GM19395 (cell line): ENCODE measurements around the gene RTF2.

Experiments used
- ATAC-seq: cut with Tn5 transposase; IDR thresholded peaks from one replicate; pipeline ENCODE4 v1.9.1; 2021; ENCODE audit warnings: mild to moderate bottlenecking, moderate library complexity; ENCODE audit not compliant: unreplicated experiment

Gene RTF2

GRCh38 chr20:56468316-56469076, at the start of gene RTF2:
TSS of gene RTF2 (plus strand) at chr20:56468627. CDS start at chr20:56468698, 71 bp downstream.
- ATAC-seq, result peak; percentile 97

- no peak for ATAC-seq
Observed at GRCh38 chr20:56420028-56420427, 48.4 kb upstream of the RTF2 start.

GRCh38 chr20:56420940-56421688, 47.3 kb upstream of the RTF2 start:
- no peak for ATAC-seq

- ATAC-seq, result no peak
Observed at GRCh38 chr20:56422076-56422823, 46.2 kb upstream of the RTF2 start.

- ATAC-seq, result no peak
Observed at GRCh38 chr20:56422824-56423189, 45.6 kb upstream of the RTF2 start.

GRCh38 chr20:56423211-56423610, 45.2 kb upstream of the RTF2 start:
- no peak for ATAC-seq

GRCh38 chr20:56423886-56424285, 44.5 kb upstream of the RTF2 start:
- no peak for ATAC-seq

GRCh38 chr20:56424931-56425330, 43.5 kb upstream of the RTF2 start:
- no peak for ATAC-seq

GRCh38 chr20:56426026-56426425, 42.4 kb upstream of the RTF2 start:
- no peak for ATAC-seq

- ATAC-seq, result no peak
Observed at GRCh38 chr20:56426926-56427325, 41.5 kb upstream of the RTF2 start.

- ATAC-seq, result no peak
Observed at GRCh38 chr20:56427797-56428196, 40.6 kb upstream of the RTF2 start.

GRCh38 chr20:56428410-56428809, 40.0 kb upstream of the RTF2 start:
- no peak for ATAC-seq

GRCh38 chr20:56428881-56429280, 39.5 kb upstream of the RTF2 start:
- no peak for ATAC-seq

GRCh38 chr20:56429502-56429901, 38.9 kb upstream of the RTF2 start:
- no peak for ATAC-seq

- ATAC-seq, result no peak
Observed at GRCh38 chr20:56429941-56430340, 38.5 kb upstream of the RTF2 start.

- ATAC-seq, result no peak
Observed at GRCh38 chr20:56430461-56430860, 38.0 kb upstream of the RTF2 start.

GRCh38 chr20:56430957-56431356, 37.5 kb upstream of the RTF2 start:
- ATAC-seq, result no peak

GRCh38 chr20:56431471-56431870, 37.0 kb upstream of the RTF2 start:
- ATAC-seq, result no peak

- no peak for ATAC-seq
Observed at GRCh38 chr20:56433221-56433879, 35.1 kb upstream of the RTF2 start.

GRCh38 chr20:56433880-56434255, 34.6 kb upstream of the RTF2 start:
- ATAC-seq, result no peak
